ENCODE results near the gene MFAP5. TPM values are rescaled to one million over a fixed set of nuclear protein-coding genes. Genes with fewer than 3 reads are reported as not detected.
A peak's percentile ranks its signal among the peaks of the same experiment; 100 is the strongest.
"Not testable (repeated sequence)": the region's sequence is repeated elsewhere in the genome, so short reads cannot be mapped to it uniquely, and the experiment has no call there.

MFAP5 gene
- total RNA-seq, 2 experiments from 2014 or later, result not detected

GRCh38 chr12:8636581-8636980 is 26.0 kb downstream of the MFAP5 start:
- DNase-seq, result no peak
- Mint-ChIP-seq H3K36me3 (ENCODE audit: low read depth) (no peaks in the 10 kb centered on the region), H3K4me1 (ENCODE audit: low read depth) (no peaks in the 10 kb centered on the region), H3K9me3 (no peaks in the 10 kb centered on the region), H3K27ac (no peak overlapping the region), H3K27me3 (no peaks in the 10 kb centered on the region), H3K4me3 (no peak overlapping the region)
- ChIA-PET CTCF (no interaction called here), POLR2A (no interaction called here)
- TF ChIP-seq CTCF (IDR thresholded peaks at IDR 0.05), result no peak
- no peak for ATAC-seq
- intact Hi-C loops (cut with micrococcal nuclease), result no loop called here

GRCh38 chr12:8636007-8636346 is 26.6 kb downstream of the MFAP5 start:
- H3K27ac Mint-ChIP-seq; ATAC-seq; H3K4me3 Mint-ChIP-seq; POLR2A ChIA-PET; H3K27me3 Mint-ChIP-seq; H3K4me1 Mint-ChIP-seq (ENCODE audit: low read depth); CTCF ChIA-PET; DNase-seq; H3K9me3 Mint-ChIP-seq; intact Hi-C loops (cut with micrococcal nuclease); H3K36me3 Mint-ChIP-seq (ENCODE audit: low read depth): not testable (repeated sequence)

- H3K4me3 Mint-ChIP-seq; H3K27ac Mint-ChIP-seq; H3K9me3 Mint-ChIP-seq; ATAC-seq; H3K4me1 Mint-ChIP-seq (ENCODE audit: low read depth); DNase-seq; H3K27me3 Mint-ChIP-seq; intact Hi-C loops (cut with micrococcal nuclease); CTCF ChIA-PET; POLR2A ChIA-PET; H3K36me3 Mint-ChIP-seq (ENCODE audit: low read depth): not testable (repeated sequence)
Observed at GRCh38 chr12:8635342-8636006, 27.2 kb downstream of the MFAP5 start.

- CTCF ChIA-PET, result no interaction called here
Observed at GRCh38 chr12:8630131-8630530, 32.5 kb downstream of the MFAP5 start.

GRCh38 chr12:8629486-8630033 is 33.1 kb downstream of the MFAP5 start:
- Mint-ChIP-seq H3K4me1 (ENCODE audit: low read depth) (peaks cover 9% of the 10 kb centered on the region), H3K36me3 (ENCODE audit: low read depth) (no peaks in the 10 kb centered on the region), H3K27me3 (peaks cover 2% of the 10 kb centered on the region), H3K9me3 (peaks cover 3% of the 10 kb centered on the region), H3K4me3 (no peak overlapping the region), H3K27ac (no peak overlapping the region)
- ATAC-seq (peak; percentile 27), DNase-seq (peak; percentile 29)
- no peak for TF ChIP-seq CTCF (IDR thresholded peaks at IDR 0.05)
- ChIA-PET POLR2A (interaction anchor here (1.1 kb wide), 1 partner anchor 19 kb away, joined by 4 read pairs; no protein-coding TSS in a partner anchor), CTCF (interaction anchor here (1.0 to 1.9 kb wide), 6 partner anchors 18 to 261 kb away, joined by 3 to 8 read pairs (median 4); no protein-coding TSS in a partner anchor)
- intact Hi-C loops (cut with micrococcal nuclease), result no loop called here

More at GRCh38 chr12:8630131-8630530, 32.5 kb downstream of the MFAP5 start:
- ATAC-seq, result no peak
- TF ChIP-seq CTCF (IDR thresholded peaks at IDR 0.05), result no peak
- Mint-ChIP-seq H3K9me3 (peaks cover 3% of the 10 kb centered on the region), H3K36me3 (ENCODE audit: low read depth) (no peaks in the 10 kb centered on the region), H3K4me3 (no peak overlapping the region), H3K4me1 (ENCODE audit: low read depth) (peaks cover 9% of the 10 kb centered on the region), H3K27ac (no peak overlapping the region), H3K27me3 (peaks cover 2% of the 10 kb centered on the region)
- no peak for DNase-seq
- intact Hi-C loops (cut with micrococcal nuclease), result no loop called here
- POLR2A ChIA-PET, result interaction anchor here (1.1 kb wide), 1 partner anchor 18 kb away, joined by 4 read pairs; no protein-coding TSS in a partner anchor

- H3K4me1 Mint-ChIP-seq (ENCODE audit: low read depth), result peaks cover 9% of the 10 kb centered on the region
- no peaks in the 10 kb centered on the region for H3K36me3 Mint-ChIP-seq (ENCODE audit: low read depth)
- ATAC-seq (no peak), DNase-seq (no peak)
- peaks cover 2% of the 10 kb centered on the region for H3K27me3 Mint-ChIP-seq
- ChIA-PET CTCF (interaction anchor here (1.0 to 1.9 kb wide), 6 partner anchors 19 to 262 kb away, joined by 3 to 8 read pairs (median 4); no protein-coding TSS in a partner anchor), POLR2A (no interaction called here)
- no peak overlapping the region for H3K27ac Mint-ChIP-seq
- no peak for TF ChIP-seq CTCF (IDR thresholded peaks at IDR 0.05)
- intact Hi-C loops (cut with micrococcal nuclease), result no loop called here
- H3K9me3 Mint-ChIP-seq, result peaks cover 3% of the 10 kb centered on the region
- no peak overlapping the region for H3K4me3 Mint-ChIP-seq
Observed at GRCh38 chr12:8628731-8629130, 33.9 kb downstream of the MFAP5 start.

GRCh38 chr12:8624750-8625149 is 37.9 kb downstream of the MFAP5 start:
- CTCF ChIA-PET; POLR2A ChIA-PET; H3K4me3 Mint-ChIP-seq; H3K9me3 Mint-ChIP-seq; H3K27ac Mint-ChIP-seq; H3K36me3 Mint-ChIP-seq (ENCODE audit: low read depth); H3K27me3 Mint-ChIP-seq; intact Hi-C loops (cut with micrococcal nuclease); DNase-seq; ATAC-seq; H3K4me1 Mint-ChIP-seq (ENCODE audit: low read depth): not testable (repeated sequence)

Measured in activated CD8-positive, alpha-beta T cell treated with anti-CD3 and anti-CD28 coated beads for 36 hours (primary cell).